GM18861 (cell line): ENCODE data around the gene ABCC3.

ENCODE experiments used
- ATAC-seq: cut with Tn5 transposase; IDR thresholded peaks from one replicate; pipeline ENCODE4 v1.9.1; 2021; ENCODE audit not compliant: unreplicated experiment

ABCC3 gene

DNA sequence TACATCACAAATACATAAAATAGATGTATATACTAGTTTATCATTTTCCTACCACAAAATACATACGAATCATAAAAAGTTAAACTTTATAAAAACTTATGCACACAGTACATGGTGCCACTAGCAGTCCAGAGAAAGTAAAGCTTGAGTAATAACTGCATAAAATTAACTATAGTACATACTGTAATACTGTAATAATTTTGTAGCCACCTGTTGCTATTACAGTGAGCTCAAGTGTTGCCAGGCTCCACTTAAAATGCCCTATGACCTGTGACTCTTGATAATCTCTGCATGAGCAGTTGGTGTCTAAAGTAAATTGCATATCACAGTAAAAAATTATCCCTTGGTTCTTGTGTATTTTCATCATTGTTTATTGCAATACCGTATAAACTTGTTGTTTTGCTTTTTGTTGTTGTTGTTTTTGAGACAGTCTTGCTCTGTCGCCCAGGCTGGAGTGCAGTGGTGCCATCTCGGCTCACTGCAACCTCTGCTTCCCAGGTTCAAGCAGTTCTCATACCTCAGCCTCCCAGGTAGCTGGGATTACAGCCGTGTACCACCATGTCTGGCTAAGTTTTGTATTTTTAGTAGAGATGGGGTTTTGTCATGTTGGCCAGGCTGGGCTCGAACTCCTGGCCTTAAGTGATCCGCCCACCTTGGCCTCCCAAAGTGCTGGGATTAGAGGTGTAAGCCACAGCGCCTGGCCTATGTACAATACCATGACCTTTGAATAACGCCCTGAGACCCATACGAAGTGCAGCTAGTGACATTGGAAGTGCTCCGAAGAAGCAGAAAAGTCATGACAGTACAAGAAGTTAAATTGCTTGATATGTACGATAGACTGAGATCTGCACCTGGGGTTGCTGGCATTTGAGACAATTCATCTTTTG lies 91.3 kb downstream of the ABCC3 start:
- ATAC-seq, result no peak

DNA sequence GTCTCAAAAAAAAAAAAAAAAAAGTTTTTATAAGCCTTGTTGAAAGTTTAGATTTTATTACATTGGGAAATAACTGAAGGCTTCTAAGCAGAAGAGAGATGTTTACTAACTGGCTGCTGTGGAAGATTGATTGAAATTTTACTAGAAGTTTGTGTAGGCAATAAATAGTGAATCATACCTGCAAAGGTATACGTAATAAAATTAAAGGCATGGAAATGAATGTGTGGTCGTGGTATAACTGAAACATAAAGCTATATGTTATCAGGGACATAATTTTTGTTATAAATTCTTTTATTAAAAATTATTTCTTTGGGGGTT lies 93.4 kb downstream of the ABCC3 start:
- ATAC-seq, result no peak

DNA sequence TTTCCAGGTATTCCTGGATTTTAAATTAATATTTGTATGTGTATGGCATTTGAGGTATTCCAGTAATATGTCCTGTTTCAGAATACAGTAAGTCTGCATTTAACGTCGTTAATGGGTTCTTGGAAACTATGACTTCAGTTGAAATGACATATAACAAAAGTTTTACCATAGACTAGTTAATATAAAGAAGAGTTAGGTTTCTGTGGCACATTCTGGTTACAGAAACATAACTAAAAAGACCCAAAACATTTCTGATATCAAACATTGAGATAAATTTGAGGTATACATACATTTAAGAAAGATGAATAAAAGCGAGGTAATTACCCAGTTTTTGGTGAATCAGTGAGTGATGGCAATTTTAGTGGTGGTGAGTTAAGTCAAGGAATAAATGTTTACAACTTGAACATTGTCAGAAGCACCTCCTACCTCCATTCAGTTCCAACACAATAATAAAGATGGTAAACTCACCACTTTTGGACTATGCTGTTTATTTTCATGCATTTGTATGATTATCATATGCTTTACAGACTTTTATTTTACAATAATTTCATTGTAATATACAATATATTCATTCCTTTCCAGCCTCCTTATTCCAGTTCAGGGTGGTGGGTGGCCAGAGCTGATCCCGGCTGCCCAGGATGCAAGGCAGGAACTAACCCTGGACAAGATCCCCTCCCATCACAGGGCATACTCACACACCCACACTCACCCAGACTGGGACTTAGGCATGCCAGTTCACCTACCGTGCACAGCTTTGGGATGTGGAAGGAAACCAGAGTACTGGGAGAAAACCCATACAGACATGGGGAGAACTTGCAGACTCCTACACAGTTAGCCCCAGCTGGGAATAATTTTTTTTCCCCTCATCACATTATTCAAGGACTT lies 94.4 kb downstream of the ABCC3 start:
- no peak for ATAC-seq

DNA sequence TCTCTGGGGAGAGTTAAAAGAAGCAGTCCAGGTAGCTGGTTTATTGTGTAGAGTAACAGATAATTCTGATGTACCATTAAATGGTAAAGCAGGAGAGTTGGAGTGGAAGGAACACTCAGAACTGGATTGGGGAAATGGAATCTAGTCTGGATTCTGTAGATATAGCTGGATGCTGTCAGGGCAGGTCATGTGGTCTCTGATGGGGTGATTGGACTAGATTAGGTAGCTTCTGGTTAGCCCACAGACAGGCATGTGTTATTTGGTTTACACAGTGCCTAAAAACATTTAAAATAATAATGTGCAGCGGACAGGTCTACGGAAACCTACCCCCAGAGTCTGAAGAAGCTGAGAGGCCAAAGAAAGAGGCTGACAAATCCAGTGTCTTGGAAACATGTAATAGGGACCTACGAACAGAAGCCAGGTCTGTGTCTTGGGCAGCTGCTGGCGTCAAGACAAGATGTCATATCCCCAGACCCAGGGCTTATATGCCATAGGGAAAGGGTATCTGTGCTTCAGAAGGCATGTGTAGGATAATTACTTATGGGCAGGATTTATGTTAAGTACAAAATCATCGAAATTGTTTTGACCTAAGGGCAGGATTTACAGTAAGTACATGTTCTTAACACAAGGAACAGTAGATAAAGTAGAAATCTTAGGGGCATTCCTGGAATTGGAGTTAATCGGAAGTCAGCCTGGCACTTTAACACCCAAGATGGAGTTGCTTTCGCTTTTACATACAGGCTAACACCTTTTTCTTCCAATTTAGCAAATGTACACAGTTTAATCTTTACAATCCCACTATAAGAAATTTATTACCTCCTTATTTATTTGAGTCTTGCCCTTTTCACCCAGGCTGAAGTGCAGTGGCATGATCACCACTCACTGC lies 97.1 kb downstream of the ABCC3 start:
- ATAC-seq, result no peak

DNA sequence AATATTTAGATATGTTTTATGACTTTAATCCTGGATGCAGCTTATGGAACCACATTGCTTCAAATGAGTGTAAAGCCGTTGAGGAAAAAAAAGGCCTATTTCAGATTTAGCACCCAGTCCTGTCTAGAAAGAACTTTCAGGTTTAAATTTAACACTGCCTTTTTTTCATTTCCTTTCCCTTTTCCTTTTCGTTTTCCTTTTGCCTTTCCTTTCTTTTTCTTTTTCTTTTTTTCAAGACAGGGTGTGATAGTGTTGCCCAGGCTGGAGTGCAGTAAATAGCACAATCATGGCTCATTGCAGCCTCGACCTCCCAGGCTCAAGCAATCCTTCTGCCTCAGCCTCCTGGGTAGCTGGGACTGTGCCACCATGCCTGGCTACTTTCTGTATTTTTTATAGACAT lies 100.6 kb downstream of the ABCC3 start:
- no peak for ATAC-seq

DNA sequence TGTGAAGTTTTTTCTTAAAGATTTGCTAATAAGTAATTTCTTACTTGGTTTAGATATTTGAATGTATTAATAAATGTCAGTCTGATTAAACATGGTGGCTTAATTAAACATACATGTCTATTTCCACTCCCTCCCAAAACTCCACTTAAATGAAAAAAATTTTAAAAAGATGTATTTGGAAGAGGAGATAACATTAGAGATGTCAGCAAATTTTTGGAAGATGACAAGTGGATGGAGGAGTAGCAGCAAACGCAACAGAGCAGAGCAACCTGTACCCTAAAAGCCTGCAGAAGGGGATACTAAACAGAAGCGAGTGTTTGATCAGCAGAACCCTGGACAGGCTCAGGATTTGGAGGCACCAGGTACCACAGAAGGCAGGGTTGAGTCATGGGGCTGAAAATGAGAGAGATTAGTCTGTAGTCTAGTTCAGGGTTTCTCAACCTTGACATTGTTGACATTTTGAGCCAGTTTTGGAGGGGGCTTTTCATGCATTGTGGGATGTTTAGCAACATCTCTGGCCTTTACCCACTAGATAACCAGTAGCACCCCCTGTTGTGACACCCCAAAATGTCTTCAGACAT lies 102.5 kb downstream of the ABCC3 start:
- no peak for ATAC-seq

DNA sequence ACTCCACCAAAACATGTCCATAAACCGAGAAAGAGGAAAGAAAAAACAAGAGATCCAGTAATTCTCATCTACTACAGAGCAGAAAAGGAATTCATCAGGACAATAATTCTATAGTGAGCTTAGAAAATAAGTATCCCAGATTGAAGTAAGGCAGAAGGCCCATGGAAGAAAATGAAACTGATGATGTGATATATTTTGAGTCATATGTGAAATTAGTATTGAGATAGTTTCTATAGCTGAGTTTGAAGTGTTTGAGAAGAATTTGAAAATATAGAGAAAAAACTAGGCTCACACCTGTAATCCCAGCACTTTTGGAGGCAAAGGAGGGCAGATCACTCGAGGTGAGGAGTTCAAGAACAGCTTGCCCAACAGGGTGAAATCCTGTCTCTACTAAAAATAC lies 104.4 kb downstream of the ABCC3 start:
- no peak for ATAC-seq
